ENCODE measurements around the gene LIF.
"Not testable (repeated sequence)": the region's sequence is repeated elsewhere in the genome, so short reads cannot be mapped to it uniquely, and the experiment has no call there.

The LIF gene

DNA sequence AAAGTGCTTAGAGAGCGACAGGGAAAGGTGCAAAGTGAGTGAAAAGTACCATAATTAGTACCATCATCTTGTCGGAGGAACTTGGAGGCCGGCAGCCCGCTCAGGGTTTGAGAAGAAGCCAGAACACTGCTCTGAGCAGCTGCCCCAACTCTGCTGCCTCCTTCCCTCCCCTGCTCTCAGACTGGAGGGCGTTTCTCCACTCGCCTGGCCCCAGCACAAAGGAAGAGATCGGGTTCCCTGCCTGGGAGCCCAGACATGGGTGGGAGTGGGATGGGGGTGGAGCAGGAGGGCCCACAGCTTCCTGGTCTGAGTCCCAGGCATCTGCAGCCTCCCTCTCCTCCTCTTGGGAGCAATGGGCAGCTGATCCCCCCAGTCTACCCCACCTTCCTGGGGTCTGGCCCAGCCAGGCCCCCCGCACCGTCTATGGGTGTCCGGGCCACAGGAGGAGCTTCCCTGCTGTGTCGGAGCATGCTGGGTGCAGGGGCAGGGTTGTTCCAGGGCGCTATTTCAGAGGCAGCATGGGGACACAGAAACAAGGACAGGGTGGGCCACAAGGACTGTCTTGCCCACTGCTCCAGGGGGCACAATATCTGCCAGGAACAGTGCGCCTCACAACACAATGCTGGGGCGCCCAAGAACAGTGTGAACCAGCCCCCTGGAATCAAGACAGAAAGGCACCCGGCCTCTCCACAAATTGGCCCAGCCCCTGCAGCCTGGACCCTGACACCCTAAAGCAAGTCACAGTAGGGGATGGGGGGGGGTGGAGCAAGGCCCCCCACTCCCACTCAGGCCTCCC, 4.8 kb downstream of the LIF start:
- no peak for DNase-seq

DNA sequence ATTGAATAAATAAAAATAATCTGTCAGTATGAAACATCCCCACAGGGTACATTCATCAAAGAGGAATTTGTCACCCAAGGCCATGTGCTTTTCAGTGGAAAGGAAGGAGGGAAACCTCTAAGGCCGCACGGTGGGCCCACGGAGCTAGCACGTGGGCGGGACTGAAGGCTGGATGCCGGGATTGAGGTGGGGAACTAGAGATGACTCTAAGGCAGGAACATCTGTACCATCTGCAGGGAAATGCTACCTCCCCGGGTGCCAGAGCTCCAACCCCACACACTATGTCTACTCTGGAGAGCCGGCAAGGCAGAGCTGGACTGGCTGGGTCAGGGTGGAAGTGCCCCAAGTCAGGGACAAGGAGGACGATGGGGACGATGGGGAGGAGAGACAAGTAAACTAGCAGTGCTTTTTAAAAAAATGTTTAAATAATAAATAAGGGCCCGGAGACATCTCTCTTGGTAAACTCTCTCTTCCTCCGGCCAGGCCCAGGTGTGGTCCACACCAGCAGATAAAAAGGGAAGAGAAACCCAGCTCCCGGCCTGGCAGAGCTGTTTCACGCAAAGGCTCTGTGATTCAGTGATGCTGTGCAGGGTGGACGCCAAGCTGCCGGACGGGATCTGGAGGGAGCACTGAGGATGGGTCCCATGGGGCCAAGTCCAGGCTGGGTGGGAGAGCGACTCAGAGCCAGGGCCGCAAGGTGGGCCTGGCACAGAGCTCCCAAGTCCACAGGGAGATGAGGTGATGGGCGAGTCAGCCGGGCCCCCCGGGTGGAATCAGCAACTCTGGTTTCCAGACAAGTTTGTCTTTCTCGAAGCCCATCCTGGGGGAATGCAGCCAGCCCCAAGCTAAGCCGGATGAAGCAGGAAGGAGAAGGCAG, 5.8 kb downstream of the LIF start:
- no peak for DNase-seq

DNA sequence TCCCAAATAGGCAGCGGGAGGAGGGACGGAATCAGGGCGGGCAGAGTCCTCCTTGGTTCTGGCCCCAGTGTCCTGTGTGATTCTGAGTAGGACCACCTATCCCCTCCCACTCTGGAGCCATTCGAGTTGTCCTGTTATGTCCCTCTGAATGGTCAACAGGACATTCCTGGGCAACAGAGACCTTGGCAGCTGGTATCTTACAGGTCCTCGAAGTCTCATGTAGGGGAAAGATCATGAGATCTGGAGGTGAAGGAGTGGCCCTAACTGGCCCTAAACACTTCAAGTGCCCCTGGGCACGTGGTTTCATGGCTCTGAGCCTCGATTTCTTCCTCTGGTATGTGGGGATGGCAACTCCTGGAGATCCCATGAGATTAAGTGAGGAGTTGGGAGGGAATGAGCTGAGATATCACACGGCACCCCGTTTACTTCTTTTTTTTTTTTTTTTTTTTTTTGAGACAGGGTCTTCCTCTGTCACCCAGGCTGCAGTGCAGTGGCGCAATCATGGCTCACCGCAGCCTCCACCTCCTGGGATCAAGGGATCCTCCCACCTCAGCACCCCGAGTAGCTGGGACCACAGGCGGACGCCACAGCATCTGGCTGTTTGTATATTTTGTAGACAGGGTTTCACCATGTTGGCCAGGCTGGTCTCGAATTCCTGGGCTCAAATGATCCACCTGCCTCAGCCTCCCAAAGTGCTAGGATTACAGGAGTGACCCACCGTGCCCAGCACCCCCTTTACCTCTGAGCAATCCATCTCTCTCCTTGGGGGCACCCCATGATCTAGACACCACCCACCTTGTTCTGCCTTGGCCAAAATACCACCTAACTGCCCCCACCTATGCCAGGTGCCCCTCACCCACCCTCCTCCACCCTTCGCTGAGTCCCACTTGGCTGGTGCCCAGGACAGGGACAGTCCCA, 6.8 kb downstream of the LIF start:
- no peak for DNase-seq

DNA sequence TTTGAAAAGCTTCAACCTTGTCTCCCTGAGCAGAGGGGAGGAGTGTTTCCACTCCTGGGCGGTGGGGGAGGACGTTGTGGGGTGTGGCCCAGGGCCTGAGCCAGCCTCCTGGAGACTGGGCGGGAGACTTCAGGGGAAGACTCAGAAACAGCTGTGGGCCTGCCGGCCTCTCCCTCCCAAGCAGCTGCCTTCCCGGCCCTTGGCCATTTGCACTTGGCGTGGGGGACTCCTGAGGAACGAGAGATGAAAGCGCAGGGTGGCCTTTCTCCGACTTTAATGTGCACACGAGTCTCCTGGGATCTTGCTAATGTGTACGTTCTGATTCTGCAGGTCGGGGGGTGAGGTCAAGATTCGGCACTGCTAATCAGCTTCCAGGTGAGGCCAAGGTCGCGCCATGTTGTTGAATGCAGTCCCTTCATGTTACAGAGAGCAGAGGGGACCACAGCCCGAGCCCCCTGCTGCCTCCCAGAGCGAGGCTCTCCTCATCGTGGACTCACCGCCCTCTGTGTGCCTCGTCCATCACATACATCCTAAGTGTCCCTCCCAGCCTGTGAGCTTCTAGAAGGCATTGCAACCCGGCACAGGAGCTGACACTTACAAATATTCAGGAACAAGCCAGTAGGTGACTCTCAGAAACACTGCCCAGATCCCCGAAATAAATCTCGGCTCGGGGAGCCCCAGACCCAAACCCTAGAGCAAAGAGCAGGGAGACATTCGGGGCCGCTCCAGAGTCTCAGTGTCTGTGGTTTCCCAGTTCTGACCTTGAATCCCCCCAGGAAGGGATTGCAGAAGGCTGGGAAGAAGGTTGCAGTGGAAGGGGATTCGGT, 7.7 kb downstream of the LIF start:
- DNase-seq = no peak

DNA sequence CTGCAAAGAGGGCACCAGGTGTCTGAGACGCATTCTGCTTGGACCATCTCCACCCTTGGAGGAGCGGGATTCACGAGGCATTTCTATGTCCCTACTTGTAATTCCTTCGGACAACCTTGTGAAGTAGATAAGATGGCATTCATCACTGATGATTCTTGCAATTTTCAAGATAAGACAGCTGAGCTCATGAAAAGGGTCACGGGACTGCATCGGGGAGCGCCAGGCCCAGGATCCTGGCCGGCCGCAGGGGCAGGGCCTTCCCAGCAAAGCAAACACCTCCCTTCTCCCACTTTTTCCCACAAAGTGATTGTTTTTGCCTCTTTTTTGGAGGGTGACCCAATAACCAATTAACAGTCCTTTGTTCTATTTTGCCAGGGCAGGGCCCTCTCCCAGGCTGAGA, 8.4 kb downstream of the LIF start:
- no peak for DNase-seq

DNA sequence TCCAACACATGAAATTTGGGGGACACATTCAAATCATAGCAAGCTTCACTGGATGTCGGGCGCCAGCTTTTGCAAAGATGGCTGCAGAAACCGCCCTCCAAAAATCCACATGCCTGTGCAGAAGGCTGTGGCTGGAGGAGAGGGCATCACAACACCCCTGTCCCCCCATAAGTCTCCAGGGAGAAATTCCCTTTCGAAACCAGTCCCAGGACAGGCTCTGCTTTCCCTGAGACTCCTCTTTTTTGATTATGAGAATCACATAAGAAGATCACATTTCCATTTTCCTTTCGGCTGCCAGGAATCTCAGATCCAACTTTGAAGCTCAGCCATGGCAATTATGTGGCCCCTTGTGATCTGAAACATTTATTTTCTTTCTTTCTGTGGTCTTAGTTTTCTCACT, 9.7 kb downstream of the LIF start:
- no peak for DNase-seq

DNA sequence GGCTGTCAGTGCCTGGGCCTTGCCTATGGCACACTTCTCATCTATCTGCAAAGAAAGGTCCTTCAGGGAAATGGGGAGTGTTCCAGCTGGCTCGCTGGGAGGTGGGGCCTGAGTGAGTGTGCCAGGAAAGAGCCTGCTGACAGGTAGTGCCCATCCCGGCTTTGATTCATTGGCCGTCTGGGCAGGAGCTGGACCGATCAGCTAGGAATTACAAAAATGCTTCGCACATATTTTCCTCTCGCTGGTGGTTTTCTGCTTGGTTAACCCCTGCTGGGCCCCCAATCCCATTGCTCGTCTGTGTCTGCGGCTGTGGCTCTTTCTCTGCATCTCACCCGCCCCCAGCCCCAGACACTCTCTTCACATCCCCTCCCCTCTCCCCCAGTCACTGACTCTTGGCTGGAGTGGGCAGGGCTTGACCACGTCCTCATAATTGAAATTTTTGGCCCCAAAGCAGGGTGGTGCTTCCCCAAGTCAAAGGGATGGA, 10.8 kb downstream of the LIF start:
- DNase-seq = no peak

DNA sequence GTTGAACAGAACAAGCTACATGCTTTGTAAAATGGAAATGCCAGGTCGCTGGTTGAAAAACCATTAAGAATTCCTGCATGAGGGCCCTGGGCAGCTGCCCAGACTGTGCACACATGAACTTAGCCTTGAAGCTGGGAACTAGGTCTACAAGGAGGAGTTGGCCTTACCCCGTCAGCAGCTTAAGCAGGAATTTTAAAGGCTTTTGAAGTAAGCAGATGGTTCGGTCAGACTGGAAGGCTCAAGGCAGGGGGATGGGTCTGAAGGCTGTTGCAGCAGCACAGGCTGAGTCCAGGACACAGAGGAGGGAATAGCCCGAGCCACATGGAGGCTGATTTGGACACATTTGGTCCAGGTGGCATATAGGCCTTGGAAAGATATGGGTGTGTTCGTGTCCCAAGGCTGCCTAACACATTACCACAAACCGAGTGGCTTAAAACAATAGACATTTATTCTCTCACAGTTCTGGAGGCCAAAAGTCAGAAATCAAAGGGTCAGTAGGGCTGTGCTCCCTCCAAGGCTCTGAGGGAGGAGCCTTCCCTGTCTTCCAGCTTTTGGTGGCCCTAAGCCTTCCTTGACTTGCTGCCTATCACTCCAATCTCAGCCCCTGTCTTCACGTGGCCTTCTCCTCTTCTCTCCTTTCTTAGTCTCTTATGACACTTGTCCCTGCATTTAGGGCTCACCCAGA, 11.6 kb downstream of the LIF start:
- no peak for DNase-seq

DNA sequence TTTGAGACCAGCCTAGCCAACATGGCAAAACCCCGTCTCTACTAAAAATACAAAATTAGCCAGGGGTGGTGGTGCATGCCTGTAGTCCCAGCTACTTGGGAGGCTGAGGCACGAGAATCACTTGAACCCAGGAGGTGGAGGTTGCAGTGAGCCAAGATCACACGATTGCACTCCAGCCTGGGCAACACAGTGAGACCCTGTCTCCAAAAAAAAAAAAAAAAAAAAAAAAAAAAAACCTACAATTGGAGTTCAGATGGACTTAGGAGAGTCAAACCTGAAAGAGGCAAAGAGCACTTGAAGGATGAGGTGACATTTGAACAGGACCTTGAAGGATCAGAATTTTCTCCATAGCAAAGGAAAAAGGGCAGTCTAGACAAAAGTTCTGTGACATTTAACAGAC, 12.2 kb downstream of the LIF start:
- DNase-seq = not testable (repeated sequence)

DNA sequence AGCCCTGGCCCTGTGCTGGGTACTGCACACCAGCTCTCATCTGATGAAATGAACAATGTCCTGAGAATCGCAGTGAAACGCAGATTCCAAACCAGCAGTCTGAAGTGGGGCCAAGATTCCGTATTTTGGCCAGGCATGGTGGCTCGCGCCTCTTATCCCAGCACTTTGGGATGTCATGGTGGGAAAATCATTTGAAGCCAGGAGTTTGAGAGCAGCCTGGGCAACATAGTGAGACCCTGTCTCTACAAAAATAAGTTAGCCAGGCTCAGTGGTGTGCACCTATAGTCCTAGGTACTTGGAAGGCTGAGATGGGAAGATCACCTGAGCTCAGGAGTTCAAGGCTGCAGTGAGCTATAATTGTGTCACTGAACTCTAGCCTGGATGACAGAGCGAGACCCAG, 13.0 kb downstream of the LIF start:
- DNase-seq = no peak

DNA sequence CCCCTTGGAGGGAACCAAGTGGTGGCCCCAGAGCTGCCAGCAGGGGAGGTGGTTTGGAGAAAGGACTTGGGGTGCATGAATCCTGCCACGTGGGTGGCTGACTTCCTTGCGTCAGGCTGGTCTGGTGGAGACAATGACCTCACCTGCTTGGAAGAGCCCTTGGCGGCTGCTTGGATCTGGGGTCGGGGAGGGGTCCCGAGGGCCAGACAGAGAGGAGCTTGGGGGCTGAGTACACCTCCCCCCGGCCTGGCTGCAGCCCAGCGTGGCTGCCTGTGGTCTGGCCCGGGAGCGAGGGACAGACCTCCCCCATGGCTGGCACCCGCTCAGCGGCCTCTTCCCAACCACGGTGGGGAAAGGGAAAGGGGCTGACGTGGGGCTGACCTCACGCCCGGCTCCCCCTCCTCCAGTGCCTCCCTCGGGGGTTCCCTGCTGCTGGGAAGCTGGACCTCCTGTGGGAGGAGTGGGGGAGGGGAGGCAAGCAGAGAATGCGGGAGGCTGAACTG, 13.8 kb downstream of the LIF start:
- no peak for DNase-seq

DNA sequence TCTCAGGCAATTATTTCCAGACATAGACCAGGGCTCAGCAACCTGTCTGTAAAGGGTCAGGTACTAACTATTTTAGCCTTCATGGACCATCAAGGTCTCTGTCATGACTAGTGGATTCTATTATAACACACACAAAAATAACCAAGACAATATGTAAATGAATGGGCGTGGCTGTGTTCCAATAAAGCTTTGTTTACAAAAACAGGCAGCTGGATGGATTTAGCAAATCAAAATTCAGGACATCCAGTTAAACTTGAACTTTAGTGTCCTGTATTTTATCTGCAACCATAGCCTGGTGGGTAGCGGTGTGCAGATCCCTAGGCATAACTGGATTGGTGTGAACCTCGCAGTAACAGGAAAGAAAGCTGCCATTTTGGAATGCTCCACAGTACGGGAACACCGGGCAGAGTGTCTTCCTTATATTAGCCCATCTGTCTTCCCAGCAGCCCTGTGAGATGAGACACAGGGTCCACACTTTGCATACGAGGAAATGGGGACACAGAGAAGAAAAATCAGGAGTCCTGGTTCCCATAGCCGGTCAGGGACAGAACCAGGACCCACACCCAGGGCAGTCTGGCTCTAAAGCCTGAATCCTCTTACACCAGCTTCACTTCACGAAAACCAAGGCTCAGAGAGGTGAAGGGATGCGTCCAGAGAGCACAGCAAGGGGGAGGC, 15.6 kb downstream of the LIF start:
- DNase-seq = no peak

DNA sequence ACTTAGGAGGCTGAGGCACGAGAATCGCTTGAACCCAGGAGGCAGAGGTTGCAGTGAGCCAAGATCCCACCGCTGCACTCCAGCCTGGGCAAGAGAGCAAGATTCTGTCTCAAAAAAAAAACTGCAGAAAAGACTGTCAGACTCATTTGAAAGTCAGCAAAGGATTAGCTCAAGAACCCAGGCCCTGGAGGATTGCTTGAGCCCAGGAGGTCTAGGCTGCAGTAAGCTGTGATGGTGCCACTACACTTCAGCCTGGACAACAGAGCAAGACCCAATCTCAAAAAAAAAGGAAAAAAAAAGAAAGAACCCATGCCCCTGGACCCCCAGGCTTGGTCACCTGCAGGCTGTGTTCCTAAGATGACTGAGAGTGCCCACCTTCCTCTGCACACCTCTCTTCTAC, 16.2 kb downstream of the LIF start:
- no peak for DNase-seq

DNA sequence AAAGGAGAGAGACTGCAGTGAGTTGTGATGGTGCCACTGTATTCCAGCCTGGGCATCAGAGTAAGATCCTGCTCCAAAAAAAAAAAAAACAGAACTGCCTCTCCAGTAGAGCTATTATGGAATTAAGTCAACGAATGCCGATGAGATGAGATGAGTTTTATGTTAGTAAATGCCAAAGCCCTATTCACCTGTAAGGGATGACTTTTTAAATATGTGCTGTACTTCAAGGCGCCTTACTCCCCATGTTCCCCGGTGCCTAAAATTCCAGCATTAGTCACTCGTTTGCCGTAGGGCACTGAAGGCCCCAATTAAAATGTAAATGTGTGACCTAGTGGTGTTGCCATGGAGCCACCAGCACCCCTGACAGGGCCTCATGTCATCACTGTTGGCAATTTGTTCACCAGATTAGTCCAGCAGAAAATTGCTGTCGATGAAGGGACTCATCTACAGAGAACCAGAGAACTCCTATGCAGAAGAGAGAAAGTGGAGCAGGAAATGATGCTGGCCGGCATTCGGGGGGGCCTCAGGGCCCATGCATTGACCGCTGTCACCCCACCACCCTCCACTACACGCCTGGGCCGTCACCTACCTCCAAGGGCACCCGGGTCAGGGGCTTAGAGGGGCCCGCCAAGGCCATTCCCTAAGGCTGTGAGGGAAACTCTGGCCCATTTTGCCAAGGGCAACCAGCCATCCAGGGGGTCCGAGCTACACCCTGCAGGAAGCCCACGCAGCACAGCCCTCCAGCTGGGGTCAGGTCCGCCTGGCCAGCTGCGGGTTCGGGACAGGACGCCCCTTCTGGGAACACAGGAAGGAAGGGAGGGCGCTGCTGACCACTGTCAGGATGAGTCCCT, 17.8 kb downstream of the LIF start:
- DNase-seq = no peak

DNA sequence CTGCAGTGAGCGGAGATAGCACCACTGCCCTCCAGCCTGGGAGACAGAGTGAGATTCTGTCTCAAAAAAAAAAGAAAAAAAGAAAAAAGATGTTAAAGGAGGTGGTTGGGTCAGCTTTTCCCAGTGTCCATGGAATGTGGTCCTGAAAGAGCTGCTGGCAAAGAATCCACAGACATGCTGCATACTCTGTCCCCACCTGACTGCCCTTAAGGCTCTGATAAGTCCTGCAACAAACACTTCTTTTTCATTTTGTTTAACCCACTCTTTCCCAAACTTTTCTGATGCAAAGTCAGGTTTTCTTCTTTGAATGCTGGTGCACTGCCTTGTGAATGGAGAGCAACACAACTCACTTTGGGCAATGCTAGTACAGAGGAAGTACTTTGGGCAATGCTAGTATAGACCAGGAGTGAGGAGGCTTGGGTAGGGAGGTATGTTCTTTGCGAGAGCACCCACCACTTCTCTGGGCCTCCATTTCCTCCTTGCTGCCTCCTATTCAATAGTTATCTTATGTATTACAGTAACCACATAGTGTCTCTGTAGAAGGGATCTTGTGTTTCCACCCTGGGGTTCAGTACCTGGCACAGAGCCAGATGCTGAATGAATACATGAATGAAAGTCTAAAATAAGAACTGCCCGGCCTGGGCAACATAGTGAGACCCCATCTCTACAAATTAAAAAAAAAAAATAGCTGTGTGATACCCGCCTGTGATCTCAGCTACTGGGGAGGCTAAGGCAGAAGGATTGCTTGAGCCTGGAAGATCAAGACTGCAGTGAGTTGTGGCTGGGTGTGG, 18.9 kb downstream of the LIF start:
- DNase-seq = no peak

DNA sequence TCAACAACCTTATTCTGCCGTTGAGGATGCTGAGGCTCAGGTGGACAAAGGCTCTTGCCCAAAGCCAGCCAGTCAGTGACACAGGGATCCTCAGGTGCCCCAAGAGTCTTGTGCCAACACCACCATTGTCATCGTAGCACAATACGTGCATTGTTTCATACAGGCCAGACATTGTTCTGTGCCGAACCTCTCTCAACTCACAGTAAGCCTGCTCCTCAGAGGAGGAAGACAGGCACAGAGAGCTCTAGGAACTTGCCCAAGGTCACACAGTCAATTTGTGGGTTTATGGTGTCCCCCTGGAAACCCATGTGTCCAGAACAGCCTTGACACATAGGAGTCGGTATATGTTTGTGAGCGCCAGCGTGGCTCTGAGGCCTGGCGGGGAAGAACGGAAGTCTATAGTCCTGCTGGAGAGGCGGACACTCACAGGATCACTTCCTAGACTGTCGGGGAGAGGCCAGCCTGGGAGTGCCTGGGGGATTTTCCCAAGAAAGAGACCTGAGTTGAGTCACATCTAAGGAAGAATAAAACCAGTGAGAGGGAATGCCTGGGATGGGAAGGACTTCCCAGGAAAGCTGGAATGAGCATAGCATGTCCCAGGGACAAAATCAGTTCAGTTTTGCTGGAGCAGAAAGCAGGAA, 20.2 kb downstream of the LIF start:
- no peak for DNase-seq

DNA sequence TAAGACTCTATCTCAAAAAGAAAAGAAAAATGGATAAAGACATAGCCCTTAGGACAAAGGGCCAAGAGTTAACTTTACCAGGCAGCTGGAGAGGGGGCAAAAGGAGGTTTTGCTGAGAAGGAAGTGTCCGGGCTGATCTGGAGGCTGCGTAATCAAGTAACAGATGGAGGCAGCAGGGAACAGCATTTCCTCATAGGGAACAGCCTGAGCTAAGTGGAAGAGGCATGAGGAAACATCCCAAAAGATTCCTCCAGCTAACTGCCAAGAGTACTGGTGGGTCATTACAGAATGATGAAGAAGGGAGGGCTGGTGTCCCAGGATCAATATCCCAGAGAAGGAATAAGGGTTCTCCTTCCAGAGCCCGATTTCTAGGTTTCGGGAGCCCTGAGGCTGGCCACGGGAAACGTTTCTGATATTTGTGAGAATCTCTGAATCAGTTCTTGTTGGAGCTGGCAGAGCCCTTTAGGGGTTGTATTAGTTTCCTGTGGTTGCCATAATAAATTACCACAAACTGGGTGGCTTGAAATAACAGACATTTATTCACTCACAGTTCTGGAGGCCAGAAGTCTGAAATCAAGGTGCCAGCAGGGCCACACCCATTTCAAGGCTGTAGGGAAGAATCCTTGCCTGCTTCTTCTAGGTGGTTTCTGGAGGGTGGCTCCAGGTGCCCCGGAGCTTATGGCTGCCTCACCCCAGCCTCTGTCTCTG, 21.2 kb downstream of the LIF start:
- no peak for DNase-seq

Measured in SHP77 (cell line).